ENCODE data around the gene PARP3. TPM values are rescaled to one million over a fixed set of nuclear protein-coding genes. Genes with fewer than 3 reads are reported as not detected.

Gene PARP3
- total RNA-seq, 1 donor from 2014 or later: 4.8 TPM

- no peaks in the 10 kb centered on the region for H4K20me1 ChIP-seq (ENCODE audit: insufficient read depth, low read length)
- H3K27me3 ChIP-seq (ENCODE audit: insufficient read depth, low read length): peaks cover 2% of the 10 kb centered on the region
- peaks cover 10% of the 10 kb centered on the region for H3K36me3 Mint-ChIP-seq (ENCODE audit: low read depth, unreplicated experiment)
- H3K36me3 ChIP-seq (ENCODE audit: insufficient read depth, low read length): no peaks in the 10 kb centered on the region
- H3K4me3 ChIP-seq (ENCODE audit: insufficient read depth, low read depth, low read length): no peak overlapping the region
- H3K27ac Mint-ChIP-seq (ENCODE audit: unreplicated experiment): peak overlapping the region; percentile 47
- H3K27me3 Mint-ChIP-seq (ENCODE audit: low read depth, unreplicated experiment): peaks cover 45% of the 10 kb centered on the region
- no peaks in the 10 kb centered on the region for H3K9me3 ChIP-seq (ENCODE audit: insufficient read depth, low read depth, low read length)
- H3K27ac ChIP-seq (ENCODE audit: low read depth, low read length): no peak overlapping the region
- H3K4me1 Mint-ChIP-seq (ENCODE audit: low read depth, unreplicated experiment): no peaks in the 10 kb centered on the region
- no peak overlapping the region for H3K9ac ChIP-seq (ENCODE audit: low read length)
- no peak for DNase-seq (ENCODE audit: low read depth)
- no peak for TF ChIP-seq EZH2 (IDR thresholded peaks at IDR 0.05; ENCODE audit: insufficient read depth, low read length)
- no peak for TF ChIP-seq CTCF (IDR thresholded peaks at IDR 0.05; ENCODE audit: insufficient read depth, low read depth, low read length)
- no peak overlapping the region for H3K4me2 ChIP-seq (ENCODE audit: low read length)
- peaks cover 11% of the 10 kb centered on the region for H3K4me1 ChIP-seq (ENCODE audit: insufficient read depth, low read length)
- no peak overlapping the region for H2AFZ ChIP-seq (ENCODE audit: low read depth, low read length)
- peaks cover 3% of the 10 kb centered on the region for H3K9me3 Mint-ChIP-seq (ENCODE audit: unreplicated experiment)
- peaks cover 6% of the 10 kb centered on the region for H3K79me2 ChIP-seq (ENCODE audit: insufficient read depth, low read length)
- no peak for FAIRE-seq
- no peak overlapping the region for H3K4me3 Mint-ChIP-seq (ENCODE audit: unreplicated experiment)
These were observed 4.0 kb downstream of the PARP3 start for GRCh38 chr3:51945926-51946705.

- TF ChIP-seq EZH2 (IDR thresholded peaks at IDR 0.05; ENCODE audit: insufficient read depth, low read length) (no peak), CTCF (IDR thresholded peaks at IDR 0.05; ENCODE audit: insufficient read depth, low read depth, low read length) (no peak)
- Histone ChIP-seq H3K27me3 (ENCODE audit: insufficient read depth, low read length) (peaks cover 2% of the 10 kb centered on the region), H2AFZ (ENCODE audit: low read depth, low read length) (no peak overlapping the region), H4K20me1 (ENCODE audit: insufficient read depth, low read length) (no peaks in the 10 kb centered on the region), H3K27ac (ENCODE audit: low read depth, low read length) (no peak overlapping the region), H3K79me2 (ENCODE audit: insufficient read depth, low read length) (no peaks in the 10 kb centered on the region), H3K9ac (ENCODE audit: low read length) (no peak overlapping the region), H3K4me2 (ENCODE audit: low read length) (no peak overlapping the region), H3K4me3 (ENCODE audit: insufficient read depth, low read depth, low read length) (no peak overlapping the region), H3K36me3 (ENCODE audit: insufficient read depth, low read length) (no peaks in the 10 kb centered on the region), H3K9me3 (ENCODE audit: insufficient read depth, low read depth, low read length) (no peaks in the 10 kb centered on the region), H3K4me1 (ENCODE audit: insufficient read depth, low read length) (peaks cover 10% of the 10 kb centered on the region)
- H3K27me3 Mint-ChIP-seq (ENCODE audit: low read depth, unreplicated experiment): peaks cover 49% of the 10 kb centered on the region
- no peak for FAIRE-seq
- peak overlapping the region; percentile 47 for H3K27ac Mint-ChIP-seq (ENCODE audit: unreplicated experiment)
- H3K4me1 Mint-ChIP-seq (ENCODE audit: low read depth, unreplicated experiment): no peaks in the 10 kb centered on the region
- peaks cover 3% of the 10 kb centered on the region for H3K9me3 Mint-ChIP-seq (ENCODE audit: unreplicated experiment)
- no peak overlapping the region for H3K4me3 Mint-ChIP-seq (ENCODE audit: unreplicated experiment)
- no peak for DNase-seq (ENCODE audit: low read depth)
- peaks cover 10% of the 10 kb centered on the region for H3K36me3 Mint-ChIP-seq (ENCODE audit: low read depth, unreplicated experiment)
These were observed 4.6 kb downstream of the PARP3 start for GRCh38 chr3:51946796-51947195.

All from astrocyte (in vitro differentiated cells and primary cell).